GM18520 (cell line): Measurements from ENCODE around the gene KCND1.
A peak's percentile ranks its signal among the peaks of the same experiment; 100 is the strongest.

Experiments
- ATAC-seq: cut with Tn5 transposase; IDR thresholded peaks from one replicate; pipeline ENCODE4 v1.9.1; 2021; ENCODE audit not compliant: unreplicated experiment

KCND1 gene

DNA sequence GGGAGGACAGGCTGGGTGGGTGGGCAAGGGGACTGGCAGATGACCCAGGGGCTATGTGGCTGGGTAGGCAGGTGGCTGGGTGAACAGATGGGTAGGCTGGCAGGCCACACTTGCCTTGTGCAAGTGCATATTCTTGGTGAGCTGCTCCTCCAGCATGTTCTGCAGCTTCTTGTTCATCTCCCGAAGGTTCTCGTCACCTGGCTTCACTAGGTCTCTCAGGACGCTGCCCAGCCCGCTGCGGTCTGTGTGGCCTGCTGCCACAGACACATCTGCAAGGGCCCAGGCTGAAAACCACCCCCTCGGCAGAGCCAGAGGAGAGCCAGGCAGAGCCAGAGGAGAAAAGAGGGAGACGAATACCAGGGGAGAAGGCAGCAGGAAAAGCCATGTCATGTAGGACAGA is 3.4 kb upstream of the KCND1 start:
- ATAC-seq: no peak

DNA sequence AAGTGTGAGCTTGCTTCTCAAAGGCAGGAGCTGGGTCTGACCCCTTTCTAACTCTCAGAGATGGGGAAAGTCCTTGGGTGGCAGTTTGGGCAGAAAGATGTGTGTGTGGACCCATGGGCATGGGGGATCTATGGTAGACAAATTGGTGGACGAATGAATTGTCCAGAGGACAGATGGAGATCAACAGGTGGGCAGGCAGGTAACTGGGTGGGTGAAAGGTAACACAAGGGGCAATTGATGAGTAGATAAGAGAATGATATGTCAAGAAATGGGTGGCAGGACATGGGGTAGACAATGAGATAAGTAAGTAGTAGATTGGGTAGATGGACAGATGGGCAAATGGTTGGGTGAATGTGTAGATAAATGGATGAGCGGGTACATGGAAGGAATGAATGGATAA is 2.9 kb upstream of the KCND1 start:
- no peak for ATAC-seq

DNA sequence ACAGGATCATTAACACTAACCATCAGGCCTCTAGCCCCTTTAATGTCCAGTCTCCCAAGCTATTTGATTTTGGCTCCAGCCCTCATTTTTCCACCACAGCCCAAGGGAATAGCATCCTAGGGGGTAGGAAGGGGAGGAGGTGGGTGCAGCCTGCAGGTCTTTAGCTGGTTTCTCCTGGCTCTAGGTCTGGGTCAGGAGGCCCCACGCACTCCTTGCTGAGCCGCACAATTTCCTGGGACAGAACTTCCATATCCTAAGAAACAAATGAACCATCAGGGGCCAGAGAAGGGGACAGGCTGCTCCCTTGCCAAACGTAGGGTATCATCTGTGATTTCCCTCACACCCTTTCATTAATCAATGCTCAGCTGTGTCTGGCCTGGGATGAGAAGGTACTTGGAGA is 2.4 kb upstream of the KCND1 start:
- ATAC-seq: no peak

DNA sequence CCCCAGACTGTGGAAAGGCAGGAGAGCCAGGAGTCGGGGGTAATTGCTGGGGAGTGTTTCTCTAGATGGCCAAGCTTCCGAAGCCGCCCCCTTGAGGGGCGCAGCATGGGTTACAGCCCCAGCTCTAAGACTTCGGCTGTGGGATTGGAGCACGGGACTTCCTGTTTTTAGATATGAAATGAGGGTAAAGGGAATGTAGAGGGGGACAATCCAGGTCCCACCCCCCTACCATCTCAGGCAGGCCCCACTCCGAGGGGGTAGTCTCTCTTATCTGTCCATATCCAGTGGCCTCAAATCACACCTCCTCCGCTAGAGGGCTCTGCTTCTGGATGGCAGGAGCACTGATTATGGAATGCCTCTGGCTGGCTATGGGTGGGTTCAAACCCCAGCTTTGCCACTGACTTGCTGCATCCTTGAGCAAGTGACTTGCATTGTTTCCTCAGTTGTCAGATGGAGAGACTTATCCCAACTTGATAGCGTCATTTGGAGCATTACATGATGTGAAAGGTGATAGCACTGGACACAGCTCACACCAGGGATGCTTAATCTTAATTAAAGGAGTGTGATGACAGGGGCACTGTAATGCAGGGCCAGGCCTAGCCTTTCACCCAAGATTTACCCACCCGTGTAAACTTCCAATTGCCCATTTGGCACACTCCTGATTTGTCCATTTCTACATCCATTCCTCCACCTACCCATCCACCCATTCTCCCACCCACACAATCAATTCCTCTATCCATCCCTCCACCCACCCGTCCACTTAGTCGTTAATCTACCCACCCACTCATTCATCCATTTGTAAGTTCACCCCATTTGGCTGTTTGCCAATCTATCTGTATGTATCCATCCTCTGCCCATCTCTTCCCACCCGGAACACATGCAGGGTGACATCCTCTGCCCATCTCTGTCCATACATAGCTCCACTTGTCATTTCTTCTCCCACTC is 848 bp upstream of the KCND1 start:
- no peak for ATAC-seq

DNA sequence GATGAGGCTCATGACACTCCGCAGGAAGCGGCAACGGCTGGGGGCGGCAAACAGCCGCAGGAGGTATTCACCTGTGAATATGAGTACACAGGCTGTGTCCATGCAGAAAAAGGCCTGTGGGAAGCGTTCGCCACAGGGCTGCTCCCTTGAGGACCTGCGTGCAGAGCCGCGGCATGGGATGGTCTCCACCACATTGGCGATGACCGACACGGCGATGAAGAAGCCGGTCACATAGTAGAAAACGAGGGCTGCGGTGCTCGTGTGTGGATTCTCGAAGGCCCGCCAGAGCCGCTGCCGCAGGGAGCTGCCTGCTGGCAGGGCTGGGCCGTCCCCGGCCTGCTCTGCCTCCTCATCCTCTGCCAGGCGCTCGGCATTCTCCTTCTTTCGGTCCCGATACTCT is 2.2 kb downstream of the KCND1 start:
- ATAC-seq: no peak

DNA sequence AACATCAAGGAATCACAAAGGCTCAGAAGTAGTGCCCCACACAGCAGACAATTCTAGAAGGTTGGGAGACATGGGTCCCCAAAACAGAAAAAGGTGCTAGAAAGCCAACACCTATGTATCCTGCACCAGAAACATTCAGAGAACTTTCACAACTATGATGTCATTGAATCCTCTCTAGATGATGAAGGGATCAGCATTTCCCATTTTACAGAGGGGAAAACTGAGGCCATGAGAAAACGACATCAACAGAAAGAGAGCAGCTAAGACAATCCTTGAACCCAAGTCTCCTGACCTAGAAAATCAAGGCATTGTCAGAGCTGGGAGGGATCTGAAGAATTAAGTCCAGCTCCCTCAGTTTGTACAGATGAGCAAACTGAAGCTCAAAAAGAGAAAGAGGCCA is 3.3 kb downstream of the KCND1 start:
- no peak for ATAC-seq

DNA sequence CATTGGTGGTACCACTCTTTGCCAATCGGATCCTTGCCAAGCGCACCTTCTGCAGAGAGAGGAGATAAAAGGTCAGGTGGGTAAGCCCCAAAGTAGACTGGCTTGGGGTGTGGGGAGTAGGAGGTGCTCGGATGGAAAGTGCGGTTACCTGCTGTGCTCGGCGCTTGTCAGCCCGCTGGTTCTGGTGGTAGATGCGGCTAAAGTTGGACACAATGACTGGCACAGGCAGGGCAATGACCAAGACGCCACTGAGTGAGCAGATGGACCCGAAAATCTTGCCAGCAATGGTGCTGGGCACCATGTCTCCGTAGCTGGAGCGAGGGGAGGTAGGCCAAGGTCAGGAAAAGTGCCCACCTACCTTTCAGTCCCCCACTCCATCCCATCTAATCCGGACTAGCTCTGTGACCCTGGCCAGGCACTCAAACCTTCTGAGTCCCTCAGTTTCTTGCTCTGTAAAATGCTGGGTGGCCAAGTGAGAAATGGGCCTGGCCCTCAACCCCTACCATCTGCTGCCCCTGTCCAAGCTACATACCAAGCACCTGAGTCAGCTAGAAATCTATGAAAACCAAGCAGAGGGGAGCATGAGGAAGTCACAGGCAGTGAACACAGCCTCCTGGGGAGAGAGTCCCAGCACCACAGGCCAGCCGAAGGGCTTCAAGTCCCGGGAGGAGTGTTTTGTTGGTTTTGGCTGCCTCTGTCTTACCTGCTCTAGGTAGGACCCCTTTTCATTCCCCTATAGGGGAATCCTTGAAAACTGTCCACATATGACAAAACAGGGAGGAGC is 4.7 kb downstream of the KCND1 start:
- no peak for ATAC-seq

DNA sequence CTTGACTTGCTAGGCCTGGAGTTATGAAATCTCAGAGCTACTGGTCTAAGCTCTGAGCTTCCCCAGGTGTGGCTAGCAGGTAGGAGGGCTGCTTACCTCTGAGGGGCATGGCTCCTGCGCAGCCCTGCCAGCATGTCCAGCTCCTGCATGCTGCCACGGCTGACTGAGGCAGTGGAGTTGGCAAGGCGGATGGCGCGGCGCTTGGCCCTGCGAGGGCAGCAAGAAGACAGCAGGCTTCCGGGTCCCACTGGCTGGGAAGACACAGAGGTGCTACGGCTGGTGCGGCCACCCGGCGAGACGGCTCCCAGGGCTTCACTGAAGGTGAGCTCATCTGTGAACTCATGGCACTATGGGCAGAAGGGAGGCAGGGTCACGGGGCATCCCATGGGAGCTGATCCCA is 5.7 kb downstream of the KCND1 start:
- no peak for ATAC-seq

DNA sequence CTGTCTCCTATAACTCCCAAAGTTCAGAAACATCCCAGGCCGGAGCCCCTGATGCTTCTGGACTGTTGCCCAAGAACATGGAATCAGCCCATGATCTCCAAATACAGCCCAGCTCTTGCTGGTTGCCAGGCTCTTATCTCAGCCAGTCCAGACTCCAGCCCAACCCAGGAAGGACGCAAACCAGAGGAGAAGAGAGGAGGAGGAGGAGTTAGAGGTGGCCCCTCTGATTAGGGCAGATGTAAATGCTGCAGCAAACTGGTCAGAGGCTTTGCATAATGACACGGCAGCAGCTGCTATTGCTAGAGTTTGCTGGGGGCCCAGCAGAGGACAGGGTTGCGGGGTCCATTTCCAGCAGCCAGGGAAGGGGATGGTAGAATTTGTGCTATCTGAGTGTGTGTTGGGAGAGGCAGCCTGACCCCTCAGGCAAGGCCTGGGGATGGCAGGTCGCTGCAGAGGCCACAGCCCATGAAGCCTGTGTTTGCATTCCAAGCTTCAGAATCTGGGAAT is 10.0 kb downstream of the KCND1 start:
- no peak for ATAC-seq

DNA sequence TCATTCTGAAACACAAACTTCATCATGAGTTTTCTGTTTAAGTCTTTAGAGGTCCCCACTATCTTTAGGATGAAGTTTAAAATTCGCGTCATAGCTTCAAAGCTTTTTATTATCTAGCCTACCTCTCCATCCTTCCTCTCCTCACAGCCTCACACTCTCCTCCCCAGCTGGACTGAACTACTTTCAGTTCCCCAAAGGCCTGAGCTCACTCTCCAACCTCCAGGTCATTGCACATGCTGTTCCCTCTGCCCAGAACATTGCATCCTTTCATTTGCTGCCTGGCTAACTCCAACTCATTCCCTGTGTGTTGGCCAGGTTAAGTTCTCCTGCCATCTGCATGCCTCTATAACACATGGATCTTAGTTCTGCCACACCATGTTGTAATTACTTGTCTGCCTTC is 11.4 kb downstream of the KCND1 start:
- no peak for ATAC-seq

DNA sequence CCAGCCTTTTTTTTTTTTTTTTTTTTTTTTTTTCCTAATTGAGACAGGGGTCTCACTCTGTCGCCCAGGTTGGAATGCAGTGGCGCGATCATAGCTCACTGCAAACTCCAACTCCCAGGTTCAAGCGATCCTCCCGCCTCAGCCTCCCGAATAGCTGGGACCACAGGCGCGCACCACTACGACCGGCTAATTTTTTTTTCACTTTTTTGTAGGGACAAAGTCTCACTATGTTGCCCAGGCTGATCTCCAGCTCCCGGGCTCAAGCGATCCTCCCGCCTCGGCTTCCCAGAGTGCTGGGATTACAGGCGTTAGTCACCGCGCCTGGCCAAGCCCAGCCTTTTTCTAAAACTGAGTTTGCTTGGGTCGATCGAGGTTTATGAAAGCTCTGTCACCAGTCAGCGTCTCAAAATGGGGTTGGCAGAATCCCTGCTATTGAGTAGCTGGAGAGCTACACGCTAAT is 13.0 kb downstream of the KCND1 start:
- no peak for ATAC-seq

DNA sequence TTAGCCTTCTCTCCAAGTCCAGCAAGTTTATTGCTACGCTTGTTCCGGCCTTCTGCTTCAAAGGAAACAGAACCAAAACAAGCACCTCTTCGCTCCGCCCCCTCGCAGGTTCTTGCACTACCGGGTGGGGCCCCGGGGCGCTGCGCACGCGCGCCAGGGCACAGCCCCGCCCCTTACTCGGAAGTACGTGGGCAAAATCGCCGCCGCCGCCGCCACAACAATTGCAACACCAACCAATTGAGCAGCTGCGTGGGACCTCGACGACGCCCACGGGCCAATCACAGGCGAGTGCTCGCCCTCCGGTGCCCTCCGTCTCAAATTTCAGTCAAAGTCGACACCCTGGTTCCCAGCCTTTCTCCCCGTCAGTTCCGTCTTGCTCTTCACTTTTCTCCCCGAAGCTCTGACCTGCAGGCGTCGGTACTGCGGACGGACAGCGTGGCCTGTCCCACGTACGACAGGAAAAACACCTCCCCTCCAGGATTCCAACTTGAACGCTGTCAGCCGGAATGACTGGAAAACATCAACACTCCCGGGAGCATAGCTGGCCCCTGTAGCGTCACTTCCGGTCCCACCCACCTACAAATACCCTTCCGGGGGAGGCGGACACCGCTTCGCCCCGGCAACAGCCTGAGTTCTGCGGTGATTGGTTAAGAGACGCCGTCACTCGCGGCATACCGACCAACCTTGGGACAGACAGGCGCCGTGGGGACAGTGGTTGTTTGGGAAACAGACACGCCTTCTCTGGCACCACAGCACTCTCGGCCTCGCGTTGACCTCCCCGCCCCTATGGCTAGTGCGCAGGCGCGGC is 13.6 kb downstream of the KCND1 start:
- ATAC-seq: peak; percentile 89

DNA sequence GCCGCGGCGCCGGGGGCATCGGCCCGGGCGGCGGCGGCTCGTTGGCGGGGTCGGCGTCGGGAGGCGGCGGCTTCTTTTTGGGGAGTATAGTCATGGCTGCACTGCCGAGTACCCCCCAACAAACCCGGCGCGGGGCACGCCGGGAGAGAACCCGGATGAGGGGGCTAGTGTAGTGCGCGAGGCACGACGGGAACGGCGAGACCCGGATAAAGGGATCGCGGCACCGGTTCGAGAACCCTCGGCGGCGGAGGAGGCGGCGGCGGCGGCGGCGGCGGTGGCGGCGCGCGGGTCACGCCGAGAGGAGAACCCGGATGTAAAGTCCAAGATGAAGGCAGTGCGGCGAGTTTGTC is 14.2 kb downstream of the KCND1 start, which contains the start of gene OTUD5:
Gene OTUD5, minus strand, starts transcription at position 131 of the 350 bp plus-strand sequence. Its CDS starts 37 bp downstream, at position 94.
- ATAC-seq: peak; percentile 14

DNA sequence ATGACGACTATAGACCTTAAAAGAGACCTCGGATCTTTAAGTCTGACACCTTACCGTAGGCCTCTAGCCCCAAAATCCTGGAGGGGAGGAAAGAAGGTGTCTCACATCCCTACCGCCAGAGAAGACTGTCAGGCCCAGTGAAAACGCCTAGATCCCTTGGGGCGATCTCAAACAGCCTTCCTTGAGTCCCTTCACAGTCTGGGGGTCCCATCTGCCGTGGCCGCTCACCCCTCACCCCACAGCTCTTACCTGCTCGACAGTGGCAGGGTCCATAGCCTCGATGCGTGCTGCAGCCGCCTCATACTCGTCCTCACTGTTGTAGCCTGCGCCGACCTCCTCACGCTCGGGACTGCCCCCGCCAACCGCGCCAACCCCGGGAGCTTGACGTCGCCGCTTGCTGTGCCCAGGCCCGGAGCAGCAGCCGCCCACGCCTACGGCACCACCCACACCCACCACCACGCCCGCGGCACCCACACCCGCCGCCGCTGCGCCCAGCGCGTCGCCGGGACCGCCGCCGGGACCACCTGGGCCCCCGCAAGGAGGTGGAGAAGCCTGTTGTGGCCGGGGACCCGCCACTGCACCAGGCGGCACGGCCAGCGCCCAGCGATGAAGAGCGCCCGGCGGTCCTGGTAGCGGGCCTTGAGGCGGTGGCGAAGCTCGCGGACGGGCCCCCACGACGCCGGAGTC is 14.8 kb downstream of the KCND1 start:
- no peak for ATAC-seq

DNA sequence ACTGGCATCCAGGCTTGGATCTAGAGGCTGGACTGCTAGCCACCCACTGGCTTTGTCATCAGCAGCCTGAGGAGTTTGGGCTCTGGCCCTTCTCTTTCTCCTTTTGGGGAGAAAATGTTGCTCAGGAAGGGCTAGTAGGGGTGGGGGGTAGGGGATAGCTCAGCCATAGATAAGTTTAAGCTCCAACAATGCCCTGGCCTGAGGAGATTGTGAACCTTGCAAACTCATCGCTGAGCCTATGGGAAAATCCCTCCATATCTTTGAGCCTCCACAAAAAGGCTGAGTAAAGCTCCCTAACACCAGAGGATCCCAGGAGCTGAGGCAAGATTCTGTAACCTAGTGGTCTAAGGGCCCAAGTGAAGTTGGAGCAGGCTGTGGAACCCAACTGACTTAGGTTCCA is 23.1 kb downstream of the KCND1 start:
- ATAC-seq: no peak

DNA sequence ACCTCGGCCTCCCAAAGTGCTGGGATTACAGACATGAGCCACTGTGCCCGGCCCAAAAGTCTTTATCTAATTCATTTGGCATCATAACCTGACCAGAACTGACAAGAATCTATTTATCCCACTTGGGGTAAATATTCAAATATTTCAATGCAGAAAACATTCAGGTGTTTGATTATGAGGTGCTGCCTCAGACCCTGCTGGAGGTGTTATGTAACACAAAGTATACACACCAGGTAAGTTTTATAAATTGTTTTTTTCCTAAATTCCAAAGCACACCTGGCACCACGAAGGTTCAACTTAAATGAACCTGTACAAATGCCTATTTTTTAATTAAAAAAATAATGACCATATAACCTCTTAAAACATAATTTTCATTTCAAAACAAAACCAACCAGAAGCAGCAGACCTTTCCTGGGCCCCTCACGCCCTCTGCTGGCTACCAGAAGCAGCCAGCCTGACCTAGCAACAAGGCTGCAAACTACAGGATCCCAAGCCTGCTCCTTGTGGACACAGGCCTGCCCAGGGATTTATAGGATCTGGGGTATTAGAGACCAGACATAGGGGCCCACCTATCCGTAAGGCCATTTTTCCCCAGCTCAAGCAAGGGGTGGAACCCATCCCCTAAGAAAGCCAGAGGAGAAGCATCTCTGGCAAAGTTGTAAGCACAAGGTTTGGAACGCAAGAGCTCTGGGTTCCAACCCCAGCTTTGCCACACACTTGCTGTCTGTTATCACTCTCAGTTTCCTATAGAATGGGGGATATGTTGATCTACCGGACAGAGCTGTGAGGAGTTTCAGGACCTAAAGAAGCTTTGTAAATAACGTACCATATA is 25.9 kb downstream of the KCND1 start:
- peak; percentile 41 for ATAC-seq

DNA sequence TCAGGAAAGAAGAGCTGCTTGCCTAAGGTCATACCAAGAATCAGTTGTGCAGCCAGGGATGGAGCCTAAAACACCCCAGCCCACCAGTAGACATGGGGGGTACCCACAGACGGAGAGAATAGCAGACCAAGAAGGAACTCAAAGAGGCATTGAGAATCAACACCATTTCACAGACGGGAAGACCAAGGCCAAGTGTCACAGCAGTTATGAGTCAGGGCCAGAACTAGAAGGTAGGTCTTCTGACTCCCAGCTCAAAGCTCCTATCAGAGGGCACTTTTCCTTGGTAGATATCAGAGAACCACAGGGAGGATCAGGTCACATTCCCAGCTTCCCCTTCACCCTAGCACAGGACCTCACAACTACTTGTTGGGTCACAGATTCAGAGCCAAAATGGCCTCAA is 28.7 kb downstream of the KCND1 start:
- ATAC-seq: no peak

DNA sequence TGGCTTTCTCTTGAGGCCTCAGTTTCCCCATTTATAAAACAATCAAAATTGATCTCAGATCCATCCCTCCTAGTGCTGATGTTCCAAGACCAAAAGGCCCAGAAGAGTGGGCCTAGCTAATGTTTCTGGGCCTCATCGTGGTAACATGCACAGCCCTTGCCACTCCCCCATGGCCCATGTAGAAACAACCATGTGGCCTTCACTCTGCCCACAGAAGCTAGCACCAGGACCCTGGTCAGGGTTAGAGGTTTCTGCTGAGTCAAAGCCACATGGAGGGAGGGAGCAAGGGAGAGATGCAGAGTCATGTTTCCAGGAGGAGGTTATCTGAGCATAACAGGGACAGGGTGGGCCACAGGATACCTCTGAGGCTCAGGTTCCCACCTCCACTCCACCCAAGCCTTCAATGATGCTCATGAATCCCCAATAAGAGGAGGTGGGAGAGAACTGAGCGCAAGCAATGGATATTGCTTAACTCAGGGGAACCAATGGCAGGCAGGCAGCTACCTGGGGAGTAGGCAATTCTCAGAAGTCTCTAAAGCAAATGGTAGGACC is 31.2 kb downstream of the KCND1 start:
- ATAC-seq: no peak

DNA sequence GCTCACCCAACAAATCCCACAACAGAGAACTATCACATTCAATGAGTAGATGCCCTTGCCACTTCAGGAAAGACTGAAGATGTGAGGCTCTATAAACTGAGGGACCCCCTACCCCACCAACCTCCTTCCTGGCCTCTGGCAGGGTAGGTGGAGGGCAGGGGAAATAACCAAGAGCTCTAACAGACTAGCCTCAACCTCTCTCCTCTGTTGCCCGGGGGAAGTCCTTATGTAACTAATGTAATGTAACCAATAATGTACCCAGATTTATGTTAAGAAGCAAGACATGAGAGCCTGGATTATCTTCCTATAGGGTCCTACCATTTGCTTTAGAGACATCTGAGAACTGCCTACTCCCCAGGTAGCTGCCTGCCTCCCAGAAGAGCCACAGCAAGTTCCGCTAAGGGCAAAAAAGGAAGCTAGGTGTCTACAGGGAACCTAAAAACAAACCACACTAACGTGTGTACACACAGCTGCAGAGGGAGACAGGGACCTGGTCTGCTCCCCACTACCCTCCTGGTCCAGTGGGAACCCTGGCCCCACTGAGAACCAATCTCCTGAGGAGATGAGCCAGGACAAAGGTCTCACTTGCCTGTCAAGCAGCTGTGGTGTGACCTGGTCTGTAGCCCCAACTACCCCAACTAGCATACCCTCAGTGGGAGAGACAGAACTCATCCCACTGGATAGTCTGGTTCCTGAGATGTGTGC is 32.0 kb downstream of the KCND1 start:
- no peak for ATAC-seq
